ENCODE results near the gene CCT5.

CCT5 gene

DNA sequence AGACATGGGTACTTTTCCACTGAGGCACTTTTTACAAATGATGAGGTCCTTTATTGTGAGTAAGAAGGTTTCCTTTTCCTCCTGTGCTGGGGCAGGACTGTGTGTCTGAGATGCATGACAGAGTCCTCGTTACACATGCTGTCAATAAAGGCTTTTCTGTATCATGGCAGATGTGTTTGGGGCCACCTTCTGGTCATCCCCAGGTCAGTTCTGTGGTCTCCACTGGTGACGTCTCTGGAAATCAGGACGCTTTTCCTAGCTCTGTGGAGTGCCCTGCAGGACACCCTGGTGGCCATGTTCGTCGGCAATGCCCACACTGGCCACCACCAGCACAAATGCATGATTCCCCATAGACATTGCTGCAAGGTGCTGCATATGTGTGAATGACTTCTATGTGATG, 54.9 kb downstream of the CCT5 start:
- Histone ChIP-seq H3K36me3 (no peaks in the 10 kb centered on the region), H3K27ac (no peak overlapping the region), H3K27me3 (peaks cover 50% of the 10 kb centered on the region), H3K9me3 (no peaks in the 10 kb centered on the region), H3K4me3 (ENCODE audit: low read depth in 1 of 2, low read length in 1 of 2) (no peak overlapping the region), H3K4me1 (ENCODE audit: control insufficient read depth in 1 of 2, insufficient read depth in 1 of 2, low read depth in 1 of 2, low read length in 1 of 2) (peaks cover 6% of the 10 kb centered on the region in 2 experiments)
- TF ChIP-seq, protein P1, sequence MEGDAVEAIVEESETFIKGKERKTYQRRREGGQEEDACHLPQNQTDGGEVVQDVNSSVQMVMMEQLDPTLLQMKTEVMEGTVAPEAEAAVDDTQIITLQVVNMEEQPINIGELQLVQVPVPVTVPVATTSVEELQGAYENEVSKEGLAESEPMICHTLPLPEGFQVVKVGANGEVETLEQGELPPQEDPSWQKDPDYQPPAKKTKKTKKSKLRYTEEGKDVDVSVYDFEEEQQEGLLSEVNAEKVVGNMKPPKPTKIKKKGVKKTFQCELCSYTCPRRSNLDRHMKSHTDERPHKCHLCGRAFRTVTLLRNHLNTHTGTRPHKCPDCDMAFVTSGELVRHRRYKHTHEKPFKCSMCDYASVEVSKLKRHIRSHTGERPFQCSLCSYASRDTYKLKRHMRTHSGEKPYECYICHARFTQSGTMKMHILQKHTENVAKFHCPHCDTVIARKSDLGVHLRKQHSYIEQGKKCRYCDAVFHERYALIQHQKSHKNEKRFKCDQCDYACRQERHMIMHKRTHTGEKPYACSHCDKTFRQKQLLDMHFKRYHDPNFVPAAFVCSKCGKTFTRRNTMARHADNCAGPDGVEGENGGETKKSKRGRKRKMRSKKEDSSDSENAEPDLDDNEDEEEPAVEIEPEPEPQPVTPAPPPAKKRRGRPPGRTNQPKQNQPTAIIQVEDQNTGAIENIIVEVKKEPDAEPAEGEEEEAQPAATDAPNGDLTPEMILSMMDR (IDR thresholded peaks at IDR 0.05) = no peak

DNA sequence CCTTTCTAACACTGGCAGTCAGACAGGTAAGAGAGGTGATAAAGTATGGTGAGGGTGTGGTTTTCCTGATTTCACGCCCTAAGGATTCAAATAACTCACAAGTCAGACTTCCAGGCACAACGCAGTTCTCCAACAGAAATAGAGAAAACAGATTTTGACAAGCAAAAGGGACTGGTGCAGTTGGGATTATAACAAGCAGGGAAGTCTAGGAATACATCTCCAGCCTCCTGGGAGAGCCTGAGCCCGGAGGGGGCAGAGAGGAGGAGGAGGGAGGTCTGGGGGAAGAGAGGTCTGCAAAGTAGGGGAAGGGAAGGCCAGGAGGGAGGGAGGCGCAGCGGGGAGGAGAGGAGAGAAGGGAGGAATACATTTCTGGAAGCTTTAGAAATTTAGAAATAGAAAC, 56.0 kb downstream of the CCT5 start:
- H3K27me3 ChIP-seq = peaks cover 51% of the 10 kb centered on the region
- no peaks in the 10 kb centered on the region for H3K9me3 ChIP-seq
- H3K4me3 ChIP-seq (ENCODE audit: low read depth in 1 of 2, low read length in 1 of 2) = no peak overlapping the region
- TF ChIP-seq, protein P1 (IDR thresholded peaks at IDR 0.05) = no peak
- no peak overlapping the region for H3K27ac ChIP-seq
- peaks cover 6% of the 10 kb centered on the region in 2 experiments for H3K4me1 ChIP-seq (ENCODE audit: control insufficient read depth in 1 of 2, insufficient read depth in 1 of 2, low read depth in 1 of 2, low read length in 1 of 2)
- H3K36me3 ChIP-seq = no peaks in the 10 kb centered on the region

DNA sequence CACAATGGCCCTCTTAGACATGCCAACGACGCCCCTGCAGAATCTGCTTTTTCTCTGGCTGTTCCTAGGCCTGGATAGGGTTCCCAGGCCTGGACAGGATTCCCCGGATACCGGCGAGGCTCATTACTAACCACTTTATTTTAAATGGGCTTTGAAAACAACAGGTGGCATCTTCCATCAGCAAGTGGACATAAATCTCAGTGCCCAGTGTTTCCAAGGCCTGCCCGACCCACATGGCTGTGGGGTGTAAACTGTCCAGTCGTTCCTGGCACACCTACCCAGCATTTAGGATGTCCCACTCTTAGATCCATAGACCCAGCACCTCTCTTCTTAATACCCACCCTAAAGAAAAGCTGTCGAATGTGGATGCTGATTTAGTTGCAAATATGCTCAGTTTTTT, 56.7 kb downstream of the CCT5 start:
- H3K36me3 ChIP-seq = no peaks in the 10 kb centered on the region
- H3K27me3 ChIP-seq = peaks cover 51% of the 10 kb centered on the region
- H3K9me3 ChIP-seq = no peaks in the 10 kb centered on the region
- TF ChIP-seq, protein P1 (IDR thresholded peaks at IDR 0.05) = no peak
- no peak overlapping the region for H3K27ac ChIP-seq
- peaks cover 6% of the 10 kb centered on the region in 2 experiments for H3K4me1 ChIP-seq (ENCODE audit: control insufficient read depth in 1 of 2, insufficient read depth in 1 of 2, low read depth in 1 of 2, low read length in 1 of 2)
- no peak overlapping the region for H3K4me3 ChIP-seq (ENCODE audit: low read depth in 1 of 2, low read length in 1 of 2)

DNA sequence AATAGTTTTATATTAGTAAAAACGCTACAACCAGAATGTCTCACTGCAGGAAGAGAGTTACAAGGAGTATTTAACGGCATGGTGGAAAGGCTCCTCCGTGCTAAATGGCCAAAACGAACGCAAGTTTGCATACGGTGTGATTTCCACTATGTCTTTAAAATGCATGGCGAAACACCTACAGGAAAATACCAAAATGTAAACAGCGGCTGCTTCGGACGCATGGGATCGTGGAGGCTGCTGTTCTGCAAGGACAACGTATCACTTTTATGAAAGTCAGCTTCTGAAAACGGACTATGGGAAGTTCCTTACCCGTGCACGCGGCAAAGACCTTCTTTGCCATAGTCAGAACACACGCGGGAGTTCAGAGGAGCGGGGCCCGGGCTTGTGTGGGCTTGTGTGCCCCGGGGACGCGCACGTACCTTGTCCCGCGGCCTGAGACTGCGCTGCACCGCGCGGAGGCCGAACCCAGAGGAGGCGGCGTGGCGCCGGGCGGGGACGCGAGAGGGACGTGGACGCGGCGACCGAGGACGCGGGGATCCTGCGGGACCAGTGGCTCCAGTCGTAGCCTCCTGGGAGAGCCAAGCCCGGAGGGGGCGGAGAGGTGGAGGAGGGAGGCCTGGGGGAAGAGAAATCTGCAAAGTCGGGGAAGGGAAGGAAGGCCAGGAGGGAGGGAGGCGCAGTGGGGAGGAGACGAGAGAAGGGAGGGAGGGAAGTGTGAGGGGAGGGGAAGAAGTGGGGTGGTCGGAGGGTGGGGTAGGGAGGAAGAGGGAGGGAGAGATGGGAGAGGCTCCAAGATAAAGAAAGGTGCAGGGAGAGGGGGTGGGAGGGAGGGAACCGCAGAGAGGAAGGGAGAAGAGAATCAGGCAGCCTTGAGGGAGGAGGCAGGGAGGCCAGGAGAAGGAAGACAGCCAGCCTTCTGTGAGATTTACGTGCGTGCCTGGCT, 57.4 kb downstream of the CCT5 start, which contains the start of gene CMBL:
Gene CMBL, minus strand, starts transcription at position 697 of the 943 bp plus-strand sequence. CDS start 17,140 bp downstream, outside the sequence.
- Histone ChIP-seq H3K9me3 (no peaks in the 10 kb centered on the region), H3K4me1 (ENCODE audit: control insufficient read depth in 1 of 2, insufficient read depth in 1 of 2, low read depth in 1 of 2, low read length in 1 of 2) (peaks cover 6% of the 10 kb centered on the region in 2 experiments), H3K27ac (no peak within 1 kb of the TSS), H3K4me3 (ENCODE audit: low read depth in 1 of 2, low read length in 1 of 2) (peak within 1 kb of the TSS; percentile 44 to 58), H3K27me3 (peaks cover 51% of the 10 kb centered on the region), H3K36me3 (no peaks in the 10 kb centered on the region)
- TF ChIP-seq, protein P1 (IDR thresholded peaks at IDR 0.05) = no peak

DNA sequence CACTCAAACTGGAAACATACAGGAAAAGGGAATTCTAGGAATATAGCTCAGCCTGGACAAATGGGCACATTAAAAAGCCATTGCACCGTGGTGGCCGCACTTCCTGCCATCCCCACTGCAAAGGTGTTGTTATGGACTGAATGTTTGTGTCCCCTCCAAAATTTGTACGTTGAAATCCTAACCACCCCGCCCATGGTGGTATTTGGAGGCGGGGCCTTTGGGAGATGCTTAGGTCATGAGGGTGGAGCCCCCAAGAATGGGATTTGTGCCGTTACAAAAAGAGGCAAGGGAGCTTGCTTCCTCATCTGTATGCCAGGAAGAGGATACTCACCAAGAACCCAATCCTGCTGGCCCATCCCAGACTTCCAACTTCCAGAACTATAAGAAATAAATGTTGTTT, 58.8 kb downstream of the CCT5 start:
- no peaks in the 10 kb centered on the region for H3K9me3 ChIP-seq
- peaks cover 6% of the 10 kb centered on the region in 2 experiments for H3K4me1 ChIP-seq (ENCODE audit: control insufficient read depth in 1 of 2, insufficient read depth in 1 of 2, low read depth in 1 of 2, low read length in 1 of 2)
- TF ChIP-seq, protein P1 (IDR thresholded peaks at IDR 0.05) = no peak
- no peak overlapping the region for H3K4me3 ChIP-seq (ENCODE audit: low read depth in 1 of 2, low read length in 1 of 2)
- no peak overlapping the region for H3K27ac ChIP-seq
- peaks cover 51% of the 10 kb centered on the region for H3K27me3 ChIP-seq
- H3K36me3 ChIP-seq = no peaks in the 10 kb centered on the region
